Retina (tissue), 1 donor: ENCODE data around the gene SCNN1B.

Experiments used
- DNase-seq: peaks from one replicate; pipeline ENCODE4 v3.0.0-alpha.2; 2016

Gene SCNN1B

DNA sequence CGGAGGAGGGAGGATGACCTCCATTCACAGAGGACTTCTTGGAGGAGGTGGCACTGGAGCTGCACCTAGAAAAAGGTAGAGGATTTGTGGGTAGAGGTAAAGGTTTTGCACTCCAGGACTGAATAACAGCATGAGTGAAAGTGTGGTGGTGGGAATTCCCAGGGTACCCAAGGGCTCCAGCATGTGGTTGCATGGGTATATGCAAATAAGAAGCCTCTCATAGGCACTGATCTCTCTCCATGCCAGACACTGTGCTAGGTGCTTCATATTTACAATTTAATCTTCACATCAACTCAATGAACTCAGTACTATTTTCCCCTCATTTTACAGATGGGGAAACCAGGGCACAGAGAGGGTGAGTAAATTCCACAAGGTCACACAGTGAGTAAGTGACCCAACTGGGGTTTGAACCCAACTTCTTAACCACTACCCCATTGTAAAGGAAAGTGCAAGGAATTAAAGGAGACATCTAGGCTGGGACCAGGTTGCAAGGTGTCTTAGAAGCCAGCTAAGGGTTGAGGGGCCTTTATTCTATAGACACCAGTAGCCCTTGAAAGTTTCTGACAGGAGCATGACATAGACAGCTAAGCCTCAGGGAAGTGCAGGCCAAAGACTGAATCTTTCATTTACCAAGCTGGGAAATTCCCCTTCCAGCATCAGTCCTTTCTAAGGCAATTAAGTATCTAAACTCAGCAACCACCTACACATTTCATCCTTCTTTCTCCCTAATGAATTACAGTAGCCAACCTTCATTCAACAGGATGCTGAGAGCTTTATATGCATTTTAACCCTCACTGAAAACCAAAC lies 21.3 kb downstream of the SCNN1B start:
- no peak for DNase-seq

DNA sequence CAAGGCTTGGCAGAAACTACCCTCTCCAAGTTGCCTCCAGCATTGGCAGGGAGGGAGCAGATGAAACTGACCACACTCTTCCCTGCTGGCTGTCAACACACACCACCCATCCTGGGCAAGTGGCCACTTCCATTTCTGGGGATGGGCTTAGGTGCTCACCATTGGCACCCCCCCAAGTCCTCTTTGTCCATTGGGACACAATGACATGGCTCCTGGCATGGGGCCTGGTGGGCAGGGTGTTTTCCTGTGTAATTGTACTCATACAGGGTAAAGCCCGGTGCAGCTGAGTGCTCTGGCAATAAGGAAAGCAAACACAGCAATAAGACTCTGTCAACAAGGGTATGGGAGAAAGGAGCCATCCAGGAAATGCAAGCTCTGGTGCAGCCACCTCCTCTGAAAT lies 22.6 kb downstream of the SCNN1B start:
- no peak for DNase-seq

DNA sequence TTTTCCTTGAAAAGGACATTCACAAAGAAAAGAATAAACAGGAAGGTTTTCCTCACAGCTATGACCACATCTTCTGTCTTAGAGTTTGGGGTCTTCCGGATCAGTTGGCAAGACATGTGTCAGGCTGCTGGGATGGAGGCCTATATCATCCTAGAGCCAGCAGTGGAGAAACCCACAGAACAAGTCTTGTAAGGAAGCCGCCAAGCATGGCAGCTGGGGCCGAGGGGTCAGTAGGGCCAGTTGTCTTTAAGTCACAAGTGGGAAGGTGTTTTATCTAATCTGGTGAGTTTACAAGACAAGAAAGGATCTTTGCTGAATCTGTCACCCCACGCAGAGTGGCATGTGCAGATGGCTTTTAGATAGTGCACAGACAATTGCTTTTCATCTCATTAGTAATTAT lies 25.7 kb downstream of the SCNN1B start:
- DNase-seq: no peak

DNA sequence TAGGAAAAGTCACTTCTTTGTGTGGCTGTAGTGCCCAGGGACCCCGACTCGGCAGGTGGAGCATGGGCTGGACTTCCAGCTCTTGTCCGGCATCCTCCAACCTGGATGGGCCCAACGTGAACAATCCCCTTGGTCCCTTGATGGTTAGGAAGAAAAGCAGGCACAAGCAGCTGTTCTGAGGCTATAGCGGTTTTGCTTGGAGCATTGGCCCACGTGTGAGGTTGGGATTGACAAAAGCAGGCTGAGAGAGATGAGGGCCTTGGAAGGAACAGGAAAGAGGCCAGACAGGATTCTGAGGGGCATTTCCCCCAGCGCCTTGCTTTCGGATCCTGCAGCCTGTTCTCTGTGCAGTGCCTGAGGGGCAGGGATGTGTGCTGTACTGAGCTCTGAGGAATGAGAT lies 28.1 kb downstream of the SCNN1B start:
- no peak for DNase-seq

DNA sequence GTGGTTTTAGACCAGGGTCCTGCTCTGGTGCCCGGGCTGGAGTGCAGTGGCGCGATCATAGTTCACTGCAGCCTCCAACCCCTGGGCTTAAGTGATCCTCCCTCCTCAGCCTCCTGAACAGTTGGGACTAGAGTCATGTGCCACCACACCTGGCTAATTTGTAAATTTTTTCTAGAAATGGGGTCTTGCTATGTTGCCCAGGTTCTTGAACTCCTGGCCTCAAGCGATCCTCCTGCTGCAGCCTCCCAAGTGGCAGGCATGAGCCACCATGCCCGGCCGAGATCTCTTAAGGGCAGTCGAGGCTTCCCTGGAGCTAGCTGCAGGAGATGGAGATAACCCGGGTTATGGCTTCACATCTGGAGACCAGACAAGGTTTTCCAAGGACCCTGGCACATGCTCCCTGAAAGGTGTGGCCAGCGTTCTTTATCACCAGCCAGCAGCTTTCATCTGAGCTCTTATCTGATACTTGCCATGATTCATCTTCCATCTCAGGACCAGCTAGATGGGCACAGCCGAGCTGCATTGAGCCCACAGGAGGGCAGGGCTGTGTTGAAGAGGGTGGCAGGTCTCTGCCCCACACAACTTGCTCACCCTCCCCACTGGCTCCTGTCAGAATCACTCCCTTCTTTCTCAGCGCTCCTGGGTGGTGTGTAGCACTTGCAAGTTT lies 28.6 kb downstream of the SCNN1B start:
- no peak for DNase-seq

DNA sequence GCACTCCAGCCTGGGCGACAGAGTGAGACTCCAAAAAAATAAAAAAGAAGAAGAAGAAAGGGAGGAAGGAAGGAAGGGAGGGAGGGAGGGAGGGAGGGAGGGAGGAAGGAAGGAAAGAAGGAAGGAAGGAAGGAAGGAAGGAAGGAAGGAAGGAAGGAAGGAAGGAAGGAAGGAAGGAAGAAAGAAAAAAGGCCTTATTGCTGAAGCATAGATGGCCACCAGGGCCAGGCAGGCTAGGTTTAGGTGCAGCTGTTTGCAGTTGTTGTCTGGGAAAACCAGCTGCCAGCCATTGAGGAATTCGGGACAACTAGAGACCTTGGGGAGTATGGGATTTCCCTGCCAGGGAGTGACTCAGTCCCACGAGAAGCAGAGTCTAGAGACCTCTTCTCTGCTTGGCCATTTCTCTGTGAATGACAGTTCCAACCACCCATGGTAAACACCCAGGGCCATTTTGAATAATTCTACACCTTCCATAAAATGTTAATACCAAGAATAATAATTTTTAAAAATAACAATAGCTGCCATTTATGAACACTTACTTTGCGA lies 31.0 kb downstream of the SCNN1B start:
- no peak for DNase-seq

DNA sequence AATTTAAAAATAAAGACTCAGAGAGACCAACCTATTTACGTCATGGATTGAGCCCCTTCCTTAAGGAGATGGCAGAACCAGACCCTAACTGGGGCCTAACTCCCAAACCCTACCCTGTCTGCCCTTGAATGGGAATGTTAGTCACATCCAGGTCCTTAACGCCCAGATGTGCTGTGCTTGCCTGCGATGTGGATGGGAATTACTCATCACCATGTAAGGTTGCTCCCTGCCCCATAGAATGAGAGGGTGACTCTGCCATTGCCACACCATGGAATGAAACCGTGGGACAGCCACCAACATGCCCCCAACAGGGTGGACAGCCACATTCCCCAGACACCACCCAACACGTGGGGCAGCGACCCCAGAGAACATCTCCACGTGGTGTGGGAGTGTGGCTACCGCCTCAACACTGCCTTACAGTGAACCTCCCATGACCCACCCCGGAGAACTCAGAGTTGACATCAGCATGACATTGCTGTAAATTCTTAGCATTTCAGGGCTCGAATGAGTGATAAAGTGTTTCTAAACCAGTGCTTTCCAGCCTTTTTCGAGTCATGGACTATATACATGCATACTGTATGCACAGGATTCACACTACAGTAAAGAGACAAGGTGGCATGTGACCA lies 31.8 kb downstream of the SCNN1B start:
- no peak for DNase-seq

DNA sequence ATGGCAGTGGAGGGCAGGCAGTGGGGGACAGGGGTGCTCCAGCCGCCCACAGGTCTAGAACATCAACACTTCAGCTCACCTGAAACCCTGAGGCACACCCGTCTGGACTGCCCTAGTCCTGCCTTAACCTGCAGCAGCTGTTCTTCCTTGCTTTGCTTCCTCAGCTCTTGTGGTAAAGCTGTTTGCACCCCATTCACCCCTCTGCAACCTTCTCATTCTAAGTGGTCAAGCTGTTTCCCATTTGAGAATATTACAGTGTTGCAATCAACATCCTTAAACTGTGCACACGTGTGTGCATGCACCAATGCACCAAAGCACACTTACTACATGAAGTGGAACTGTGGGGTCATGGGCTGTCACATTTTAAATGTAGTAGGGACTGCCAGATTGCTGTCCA lies 32.4 kb downstream of the SCNN1B start:
- no peak for DNase-seq

DNA sequence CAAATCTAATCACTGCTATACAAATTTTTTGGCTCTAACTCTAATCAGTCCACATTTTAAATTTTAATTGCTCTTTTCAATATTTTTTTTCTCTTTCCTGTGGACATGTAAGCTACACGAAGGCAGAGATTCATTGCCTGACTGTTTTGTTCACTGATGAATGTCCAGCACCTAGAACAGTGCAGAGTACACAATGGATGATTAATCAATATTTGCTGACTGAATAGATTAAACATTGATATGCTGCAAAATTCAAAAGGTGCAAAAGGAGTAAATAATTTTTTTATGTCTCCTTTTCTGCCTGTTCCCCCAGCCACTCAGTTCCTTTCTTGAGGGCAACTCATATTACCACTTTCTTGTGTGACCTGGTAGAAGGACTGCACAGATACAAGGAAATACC lies 32.8 kb downstream of the SCNN1B start:
- DNase-seq: no peak

DNA sequence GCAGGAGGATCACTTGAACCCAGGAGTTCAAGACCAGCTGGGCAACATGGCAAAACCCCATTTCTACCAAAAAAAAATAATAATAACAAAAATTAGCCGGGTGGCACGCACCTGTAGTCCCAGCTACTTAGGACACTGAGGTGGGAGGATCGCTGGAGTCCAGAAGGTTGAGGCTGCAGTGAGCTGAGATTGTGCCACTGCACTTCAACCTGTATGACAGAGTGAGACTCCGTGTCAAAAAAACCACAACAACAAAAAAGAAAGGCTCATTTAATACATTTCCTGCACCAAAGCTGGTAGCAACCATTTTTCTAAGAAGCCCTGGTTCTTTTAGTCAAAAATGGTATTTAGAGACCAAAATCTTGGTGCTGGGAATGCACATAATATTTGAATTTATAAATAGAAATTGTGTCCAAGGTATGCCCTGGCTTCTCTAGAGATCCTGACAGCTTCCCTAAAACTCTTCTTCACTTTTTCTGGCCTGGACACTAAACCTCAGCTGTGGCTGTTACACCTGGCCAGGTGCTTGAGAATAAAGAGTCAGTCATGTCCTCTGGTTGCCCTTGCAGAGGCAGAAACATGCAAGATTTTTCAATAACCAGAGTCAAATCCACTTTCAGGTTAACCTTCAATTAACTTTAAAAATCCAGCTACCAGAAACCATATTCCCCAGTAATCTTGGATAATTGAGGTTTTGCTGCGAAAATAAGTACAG lies 35.9 kb downstream of the SCNN1B start:
- DNase-seq: no peak

DNA sequence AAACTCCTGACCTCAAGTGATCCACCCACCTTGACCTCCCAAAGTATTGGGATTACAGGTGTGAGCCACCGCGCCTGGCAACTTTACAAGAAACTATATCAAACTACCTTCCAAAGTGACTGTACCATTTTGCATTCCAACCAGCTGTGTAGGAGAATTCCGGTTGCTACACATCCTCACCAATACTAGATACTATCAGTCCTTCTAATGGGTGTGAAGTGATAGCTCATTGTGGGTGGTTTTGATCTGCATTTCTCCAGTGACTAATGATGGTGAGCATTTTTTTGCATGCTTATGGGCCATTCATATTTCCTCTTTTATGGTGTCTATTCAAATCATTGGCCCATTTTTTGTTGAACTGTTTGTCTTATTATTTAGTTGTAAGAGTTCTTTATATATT lies 37.7 kb downstream of the SCNN1B start:
- DNase-seq: no peak

DNA sequence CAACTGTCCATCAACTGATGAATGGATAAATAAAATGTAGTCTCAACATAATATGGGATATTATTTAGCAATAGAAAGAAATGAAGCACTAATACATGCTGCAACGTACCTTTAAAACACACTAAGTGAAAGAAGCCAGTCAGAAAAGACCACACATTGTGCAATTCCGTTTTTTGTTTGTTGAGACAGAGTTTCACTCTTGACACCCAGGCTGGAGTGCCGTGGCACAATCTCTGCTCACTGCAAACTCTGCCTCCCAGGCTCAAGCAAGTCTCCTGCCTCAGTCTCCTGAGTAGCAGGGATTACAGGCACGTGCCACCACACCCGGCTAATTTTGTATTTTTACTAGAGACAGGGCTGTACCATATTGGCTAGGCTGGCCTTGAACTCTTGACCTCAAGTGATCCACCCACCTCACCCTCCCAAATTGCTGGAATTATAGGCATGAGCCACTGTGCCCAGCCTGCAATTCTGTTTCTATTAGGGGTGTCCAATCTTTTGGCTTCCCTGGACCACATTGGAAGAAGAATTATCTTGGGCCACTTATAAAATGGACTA lies 40.1 kb downstream of the SCNN1B start:
- no peak for DNase-seq

DNA sequence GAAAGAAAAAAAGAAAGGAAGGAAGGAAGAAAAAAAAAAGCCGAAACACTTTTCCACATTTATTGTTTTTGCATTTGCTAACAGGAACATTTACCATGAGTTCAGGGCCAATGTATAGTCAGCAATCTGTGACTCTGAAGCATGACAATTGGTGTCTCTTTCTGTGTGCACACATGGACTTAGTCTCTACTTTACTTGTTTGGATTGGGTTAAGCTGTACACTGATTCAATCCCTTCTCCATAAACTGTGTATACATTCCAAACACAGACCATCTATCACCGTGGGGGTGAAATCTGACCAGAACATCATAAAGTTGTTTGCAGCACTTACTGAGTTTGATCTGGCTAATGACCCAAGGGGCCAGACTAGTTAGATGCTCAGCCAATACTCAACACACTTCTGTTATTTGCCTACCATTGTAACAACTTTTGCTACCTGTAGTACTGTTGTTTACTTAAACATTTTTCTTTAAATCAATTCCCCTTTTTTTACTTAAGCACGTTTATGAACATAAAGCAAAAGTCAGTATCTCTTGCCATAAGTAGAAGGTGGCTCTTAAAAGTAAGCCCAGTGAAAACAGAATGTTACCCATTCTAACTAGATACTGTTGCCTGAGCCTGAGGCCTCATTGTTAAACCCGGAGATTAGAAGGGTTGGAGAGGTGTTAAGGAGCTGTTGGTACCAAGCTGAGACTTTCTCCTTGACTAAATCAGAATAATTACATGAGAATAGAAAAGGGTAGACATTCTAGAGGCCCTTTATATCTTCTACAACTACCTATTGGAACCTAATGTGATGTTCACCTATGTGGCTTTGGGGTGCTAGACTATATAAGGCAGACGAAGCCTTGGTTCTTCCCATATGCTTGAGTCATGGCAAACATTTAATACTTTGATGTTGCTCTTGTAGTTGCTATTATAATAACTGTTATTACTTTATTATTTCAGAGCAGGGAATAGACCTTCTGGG lies 41.8 kb downstream of the SCNN1B start:
- no peak for DNase-seq

DNA sequence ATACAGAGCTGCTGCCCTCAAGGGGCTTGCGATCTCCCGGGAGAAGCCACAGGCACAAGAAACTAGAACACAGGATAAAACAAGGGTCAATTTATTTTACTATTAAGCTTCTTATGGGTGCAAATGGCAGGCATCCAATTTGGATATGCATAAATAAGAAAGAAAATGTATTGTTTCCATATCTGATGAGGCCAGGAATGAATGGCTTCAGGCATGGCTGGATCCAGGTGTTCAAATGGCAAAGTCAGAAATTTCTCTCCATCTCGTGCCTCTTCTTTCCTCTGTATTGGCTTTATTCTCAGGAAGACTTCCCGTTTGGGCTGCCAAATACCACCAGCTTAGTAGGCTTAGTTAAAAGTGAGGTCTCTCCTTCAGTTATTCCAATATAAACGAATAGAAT lies 43.1 kb downstream of the SCNN1B start:
- no peak for DNase-seq

DNA sequence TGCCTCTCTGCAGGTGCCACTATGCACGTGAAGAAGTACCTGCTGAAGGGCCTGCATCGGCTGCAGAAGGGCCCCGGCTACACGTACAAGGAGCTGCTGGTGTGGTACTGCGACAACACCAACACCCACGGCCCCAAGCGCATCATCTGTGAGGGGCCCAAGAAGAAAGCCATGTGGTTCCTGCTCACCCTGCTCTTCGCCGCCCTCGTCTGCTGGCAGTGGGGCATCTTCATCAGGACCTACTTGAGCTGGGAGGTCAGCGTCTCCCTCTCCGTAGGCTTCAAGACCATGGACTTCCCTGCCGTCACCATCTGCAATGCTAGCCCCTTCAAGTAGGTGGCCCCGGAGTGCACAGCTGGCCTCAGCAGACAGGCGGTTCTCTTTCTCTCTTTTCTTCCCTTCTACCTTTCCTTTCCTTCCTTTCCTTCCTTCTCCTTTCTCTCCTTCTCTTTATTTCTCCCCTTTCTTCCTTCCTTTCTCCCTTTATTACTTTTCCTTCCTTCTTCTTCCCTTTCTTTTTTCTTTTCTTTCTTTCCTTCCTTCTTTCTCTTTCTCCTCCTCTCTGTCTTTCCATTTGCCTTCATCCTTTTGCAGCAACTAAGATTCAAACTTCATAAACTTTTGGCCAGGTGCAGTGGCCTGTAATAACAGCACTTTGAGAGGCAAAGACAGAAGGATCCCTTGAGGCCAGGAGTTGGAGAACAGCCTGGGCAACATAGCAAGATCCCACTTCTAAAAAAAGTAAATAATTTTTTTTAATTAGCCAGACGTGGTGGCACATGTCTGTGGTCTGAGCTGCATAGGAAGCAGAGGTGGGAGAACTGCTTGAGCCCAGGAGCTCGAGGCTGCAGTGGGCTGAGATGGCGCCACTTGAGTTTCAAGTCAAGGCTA lies 46.7 kb downstream of the SCNN1B start:
- no peak for DNase-seq

DNA sequence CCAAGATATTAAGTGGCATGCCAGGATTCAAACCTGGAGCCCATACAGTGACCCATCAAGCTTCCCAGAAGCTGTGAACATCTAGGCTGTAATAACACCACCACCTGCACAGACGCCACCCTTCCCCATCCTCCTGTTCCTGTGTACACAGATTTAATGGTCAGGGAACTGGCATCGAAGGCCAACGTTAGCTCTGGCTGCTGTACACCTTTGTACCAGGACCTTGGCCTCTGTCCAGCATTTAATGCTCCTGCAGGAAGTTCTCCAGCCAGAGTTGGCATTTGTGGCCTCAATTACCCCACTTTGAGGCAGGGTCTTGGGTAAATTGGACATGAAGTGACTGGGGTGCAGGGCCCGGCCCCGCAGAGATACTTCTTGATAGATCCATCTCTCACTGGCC lies 49.3 kb downstream of the SCNN1B start:
- DNase-seq: no peak

DNA sequence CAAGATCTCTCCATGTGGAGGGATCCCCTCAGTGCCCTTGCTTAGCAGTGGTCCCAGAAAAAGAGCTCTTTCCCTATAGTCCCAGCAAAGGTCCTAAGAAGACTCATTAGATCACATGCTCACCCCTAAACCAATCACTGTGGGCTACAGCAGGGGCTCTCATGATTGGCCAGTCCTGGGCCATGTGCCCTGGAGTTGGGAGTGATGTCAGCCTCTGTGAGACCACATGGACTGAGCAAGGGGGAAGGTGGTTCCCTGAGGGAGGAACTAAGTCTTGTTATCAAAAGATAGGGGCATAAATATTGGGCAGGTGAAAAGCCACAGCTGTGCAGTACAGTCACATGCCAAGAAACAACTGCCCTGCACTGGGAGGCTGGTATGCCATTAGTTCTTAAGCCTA lies 51.3 kb downstream of the SCNN1B start:
- no peak for DNase-seq

DNA sequence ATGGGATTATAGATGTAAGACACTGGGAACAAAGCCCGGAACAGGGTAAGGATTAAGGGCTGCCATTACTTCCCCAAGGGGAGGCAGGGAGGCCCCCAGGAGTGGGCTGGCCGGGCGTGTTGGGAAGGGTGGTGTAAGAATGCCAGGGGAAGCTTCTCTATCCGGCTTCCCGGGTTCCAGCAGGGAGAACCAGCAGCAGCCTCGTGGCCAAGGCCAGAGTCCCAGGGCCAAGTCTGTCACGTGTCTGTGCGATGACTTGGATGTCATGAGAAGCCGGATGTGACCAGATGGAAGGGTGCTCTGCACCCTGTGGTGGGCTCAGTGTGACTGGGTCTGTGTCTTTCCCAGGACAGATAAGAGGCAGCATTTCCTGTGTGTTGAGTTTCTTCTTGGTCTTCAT lies 52.1 kb downstream of the SCNN1B start:
- no peak for DNase-seq

DNA sequence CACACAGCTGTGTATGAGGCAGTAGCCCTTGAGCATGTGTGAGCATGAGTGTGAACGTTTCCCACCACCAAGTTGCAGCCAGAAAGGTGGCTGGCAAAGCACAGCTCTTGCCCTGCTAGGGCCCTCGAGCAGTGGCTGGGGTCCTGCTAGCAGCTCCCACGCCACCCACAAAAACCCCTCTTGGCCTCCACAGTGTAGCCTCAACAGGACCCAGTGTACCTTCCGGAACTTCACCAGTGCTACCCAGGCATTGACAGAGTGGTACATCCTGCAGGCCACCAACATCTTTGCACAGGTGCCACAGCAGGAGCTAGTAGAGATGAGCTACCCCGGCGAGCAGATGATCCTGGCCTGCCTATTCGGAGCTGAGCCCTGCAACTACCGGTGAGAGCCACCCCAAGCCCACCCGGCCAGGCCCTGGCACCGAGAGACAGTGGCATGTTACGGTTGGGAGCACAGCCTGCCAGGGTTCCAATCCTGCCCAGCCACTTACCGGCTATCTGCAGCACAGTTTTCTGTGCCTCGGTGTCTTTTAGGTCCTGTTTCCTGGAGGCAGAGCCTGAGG lies 53.1 kb downstream of the SCNN1B start:
- DNase-seq: no peak

DNA sequence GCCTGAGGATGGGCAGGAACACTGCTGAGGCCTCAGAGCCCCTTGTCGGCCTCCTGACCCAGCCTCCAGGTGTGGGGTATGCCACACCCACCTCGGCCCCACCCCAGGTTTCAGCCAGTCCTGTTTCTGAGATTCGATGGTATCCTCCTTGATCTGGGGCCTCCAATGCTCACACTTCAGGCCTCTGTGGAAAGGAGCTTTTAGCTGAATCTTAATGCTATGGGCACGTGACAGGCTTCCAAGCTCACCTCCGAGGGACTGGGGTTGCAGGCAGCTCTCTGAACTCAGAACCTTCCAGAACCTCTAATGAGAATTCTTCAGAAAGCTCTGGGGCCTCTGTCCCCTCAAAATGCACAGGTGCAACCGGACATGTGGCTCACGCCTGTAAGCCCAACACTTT lies 54.8 kb downstream of the SCNN1B start:
- no peak for DNase-seq
